ENCODE data around the gene RRP7A.
A peak's percentile ranks its signal among the peaks of the same experiment; 100 is the strongest.
"Not testable (repeated sequence)": the region's sequence is repeated elsewhere in the genome, so short reads cannot be mapped to it uniquely, and the experiment has no call there.

RRP7A gene

GRCh38 chr22:42533638-42533977 is 14.0 kb upstream of the RRP7A start:
- no peaks in the 10 kb centered on the region for H3K36me3 ChIP-seq (ENCODE audit: insufficient read depth, low read length)
- peak overlapping the region in 1 of 2 experiments; percentile 46; a peak in 2 of 4 replicates for H3K4me3 ChIP-seq (ENCODE audit: low read depth in 1 of 2, low read length in 2 of 2)
- H3K9me3 ChIP-seq (ENCODE audit: insufficient read depth, low read length, severe bottlenecking) = no peaks in the 10 kb centered on the region
- H3K4me1 ChIP-seq (ENCODE audit: insufficient read depth, low read length) = peaks cover 19% of the 10 kb centered on the region
- TF ChIP-seq CTCF (IDR thresholded peaks at IDR 0.05; ENCODE audit: borderline replicate concordance, extremely low read depth, low read length, poor library complexity, severe bottlenecking) (no peak), EZH2 (IDR thresholded peaks at IDR 0.05; ENCODE audit: borderline replicate concordance, low read depth, low read length, severe bottlenecking) (no peak)
- peak overlapping the region; percentile 64 for H3K4me2 ChIP-seq (ENCODE audit: insufficient read depth, low read length)
- H4K20me1 ChIP-seq (ENCODE audit: insufficient read depth, low read length) = no peaks in the 10 kb centered on the region
- H3K79me2 ChIP-seq (ENCODE audit: insufficient read depth, low read length) = no peaks in the 10 kb centered on the region
- peak overlapping the region; percentile 34 for H2AFZ ChIP-seq (ENCODE audit: low read depth, low read length)
- DNase-seq = no peak
- H3K27ac ChIP-seq (ENCODE audit: low read length) = peak overlapping the region; percentile 53
- peak; percentile 44 for ATAC-seq (ENCODE audit: insufficient read depth, low read depth)
- H3K9ac ChIP-seq (ENCODE audit: low read depth, low read length) = peak overlapping the region; percentile 27
- H3K27me3 ChIP-seq (ENCODE audit: insufficient read depth, low read length, poor library complexity) = no peaks in the 10 kb centered on the region

- not testable (repeated sequence) for H3K9ac ChIP-seq (ENCODE audit: low read depth, low read length); H3K4me3 ChIP-seq (ENCODE audit: low read depth in 1 of 2, low read length in 2 of 2); H3K36me3 ChIP-seq (ENCODE audit: insufficient read depth, low read length); H4K20me1 ChIP-seq (ENCODE audit: insufficient read depth, low read length); DNase-seq; ATAC-seq (ENCODE audit: insufficient read depth, low read depth); H3K79me2 ChIP-seq (ENCODE audit: insufficient read depth, low read length); H3K4me2 ChIP-seq (ENCODE audit: insufficient read depth, low read length); H3K27me3 ChIP-seq (ENCODE audit: insufficient read depth, low read length, poor library complexity); H3K9me3 ChIP-seq (ENCODE audit: insufficient read depth, low read length, severe bottlenecking); H2AFZ ChIP-seq (ENCODE audit: low read depth, low read length); H3K27ac ChIP-seq (ENCODE audit: low read length)
- peaks cover 19% of the 10 kb centered on the region for H3K4me1 ChIP-seq (ENCODE audit: insufficient read depth, low read length)
These were observed 11.9 kb upstream of the RRP7A start for GRCh38 chr22:42531401-42532084.

GRCh38 chr22:42529435-42529834 is 9.8 kb upstream of the RRP7A start:
- not testable (repeated sequence) for H4K20me1 ChIP-seq (ENCODE audit: insufficient read depth, low read length); H3K4me3 ChIP-seq (ENCODE audit: low read depth in 1 of 2, low read length in 2 of 2); H3K9ac ChIP-seq (ENCODE audit: low read depth, low read length); H3K27me3 ChIP-seq (ENCODE audit: insufficient read depth, low read length, poor library complexity); ATAC-seq (ENCODE audit: insufficient read depth, low read depth); H2AFZ ChIP-seq (ENCODE audit: low read depth, low read length); DNase-seq; H3K79me2 ChIP-seq (ENCODE audit: insufficient read depth, low read length); H3K27ac ChIP-seq (ENCODE audit: low read length); H3K36me3 ChIP-seq (ENCODE audit: insufficient read depth, low read length); H3K4me2 ChIP-seq (ENCODE audit: insufficient read depth, low read length); H3K9me3 ChIP-seq (ENCODE audit: insufficient read depth, low read length, severe bottlenecking)
- peaks cover 19% of the 10 kb centered on the region for H3K4me1 ChIP-seq (ENCODE audit: insufficient read depth, low read length)

GRCh38 chr22:42528591-42529307 is 9.2 kb upstream of the RRP7A start:
- H3K27me3 ChIP-seq (ENCODE audit: insufficient read depth, low read length, poor library complexity) = no peaks in the 10 kb centered on the region
- H3K27ac ChIP-seq (ENCODE audit: low read length) = no peak overlapping the region
- H3K4me1 ChIP-seq (ENCODE audit: insufficient read depth, low read length) = peaks cover 15% of the 10 kb centered on the region
- no peak overlapping the region for H3K4me3 ChIP-seq (ENCODE audit: low read depth in 1 of 2, low read length in 2 of 2)
- no peaks in the 10 kb centered on the region for H3K79me2 ChIP-seq (ENCODE audit: insufficient read depth, low read length)
- H3K36me3 ChIP-seq (ENCODE audit: insufficient read depth, low read length) = no peaks in the 10 kb centered on the region
- no peak for ATAC-seq (ENCODE audit: insufficient read depth, low read depth)
- H3K9me3 ChIP-seq (ENCODE audit: insufficient read depth, low read length, severe bottlenecking) = no peaks in the 10 kb centered on the region
- DNase-seq = no peak
- no peak overlapping the region for H2AFZ ChIP-seq (ENCODE audit: low read depth, low read length)
- TF ChIP-seq CTCF (IDR thresholded peaks at IDR 0.05; ENCODE audit: borderline replicate concordance, extremely low read depth, low read length, poor library complexity, severe bottlenecking) (no peak), EZH2 (IDR thresholded peaks at IDR 0.05; ENCODE audit: borderline replicate concordance, low read depth, low read length, severe bottlenecking) (no peak)
- H3K9ac ChIP-seq (ENCODE audit: low read depth, low read length) = no peak overlapping the region
- no peak overlapping the region for H3K4me2 ChIP-seq (ENCODE audit: insufficient read depth, low read length)
- no peaks in the 10 kb centered on the region for H4K20me1 ChIP-seq (ENCODE audit: insufficient read depth, low read length)
